MM.1S (cell line): ENCODE data around the gene NUDT14.

Experiments
- DNase-seq: peaks from one replicate; pipeline ENCODE4 v3.0.0-alpha.2; 2015
- H2AFZ ChIP-seq: fragments of 300-600 bp; sonication (generic); 2 replicates; pipeline ENCODE4 v1.6.0; 2016; ENCODE audit warnings: antibody characterized with exemption, low read length
- H3F3A ChIP-seq: fragments of 300-600 bp; sonication (generic); 2 replicates; pipeline ENCODE4 v1.6.1; 2016; ENCODE audit warnings: mild to moderate bottlenecking, antibody characterized with exemption, low read length, moderate library complexity, mixed read lengths; ENCODE audit not compliant: insufficient read depth
- H3K27ac ChIP-seq: fragments of 300-600 bp; sonication (generic); 2 replicates; pipeline ENCODE4 v1.5.1; 2016; ENCODE audit warnings: mild to moderate bottlenecking, low read length
- H3K27me3 ChIP-seq: fragments of 300-600 bp; sonication (generic); replicated peaks from 2 replicates; pipeline ENCODE4 v1.6.0; 2016; ENCODE audit warnings: low read length; ENCODE audit not compliant: insufficient read depth
- H3K36me3 ChIP-seq: fragments of 300-600 bp; sonication (generic); replicated peaks from 2 replicates; pipeline ENCODE4 v1.6.1; 2016; ENCODE audit warnings: mild to moderate bottlenecking, low read length, mixed read lengths; ENCODE audit not compliant: insufficient read depth
- H3K4me1 ChIP-seq: fragments of 300-600 bp; sonication (generic); 2 replicates; pipeline ENCODE4 v1.6.1; 2016; ENCODE audit warnings: low read length, mixed read lengths
- H3K4me2 ChIP-seq: fragments of 300-600 bp; sonication (generic); 2 replicates; pipeline ENCODE4 v1.6.0; 2016; ENCODE audit warnings: low read depth, low read length
- H3K4me3 ChIP-seq: fragments of 300-600 bp; sonication (generic); 2 replicates; pipeline ENCODE4 v1.5.1; 2016; ENCODE audit warnings: low read length, mixed read lengths
- H3K79me2 ChIP-seq: fragments of 300-600 bp; sonication (generic); 2 replicates; pipeline ENCODE4 v1.6.1; 2016; ENCODE audit warnings: mixed run types, low read length, mixed read lengths
- H3K9ac ChIP-seq: fragments of 300-600 bp; sonication (generic); 2 replicates; pipeline ENCODE4 v1.6.1; 2016; ENCODE audit warnings: low read length, mixed read lengths
- H3K9me2 ChIP-seq: fragments of 300-600 bp; sonication (generic); replicated peaks from 2 replicates; pipeline ENCODE4 v1.6.1; 2016; ENCODE audit warnings: mild to moderate bottlenecking, low read length, mixed read lengths; ENCODE audit not compliant: insufficient read depth
- H3K9me3 ChIP-seq: fragments of 300-600 bp; sonication (generic); replicated peaks from 2 replicates; pipeline ENCODE4 v1.6.1; 2016; ENCODE audit warnings: mild to moderate bottlenecking, low read length, mixed read lengths; ENCODE audit not compliant: insufficient read depth
- H4K20me1 ChIP-seq: fragments of 300-600 bp; sonication (generic); 2 replicates; pipeline ENCODE4 v1.6.1; 2016; ENCODE audit warnings: mild to moderate bottlenecking, low read length, moderate library complexity, mixed read lengths; ENCODE audit not compliant: insufficient read depth
- EZH2 ChIP-seq: fragments of 300-600 bp; sonication (generic); optimal IDR thresholded peaks from 2 replicates; pipeline ENCODE3; 2017; ENCODE audit warnings: low read depth, mild to moderate bottlenecking, antibody characterized with exemption, low read length, mixed read lengths
- EZH2phosphoT487 ChIP-seq: fragments of 300-600 bp; sonication (generic); IDR thresholded peaks from 2 replicates; pipeline ENCODE4 v1.6.1; 2018; ENCODE audit warnings: antibody characterized with exemption, low read length
- TF ChIP-seq, protein P1 (sequence below): fragments of 300-600 bp; sonication (generic); IDR thresholded peaks from 2 replicates; pipeline ENCODE4 v1.5.1; 2016; ENCODE audit warnings: antibody characterized with exemption, low read length, mixed read lengths

The NUDT14 gene

DNA sequence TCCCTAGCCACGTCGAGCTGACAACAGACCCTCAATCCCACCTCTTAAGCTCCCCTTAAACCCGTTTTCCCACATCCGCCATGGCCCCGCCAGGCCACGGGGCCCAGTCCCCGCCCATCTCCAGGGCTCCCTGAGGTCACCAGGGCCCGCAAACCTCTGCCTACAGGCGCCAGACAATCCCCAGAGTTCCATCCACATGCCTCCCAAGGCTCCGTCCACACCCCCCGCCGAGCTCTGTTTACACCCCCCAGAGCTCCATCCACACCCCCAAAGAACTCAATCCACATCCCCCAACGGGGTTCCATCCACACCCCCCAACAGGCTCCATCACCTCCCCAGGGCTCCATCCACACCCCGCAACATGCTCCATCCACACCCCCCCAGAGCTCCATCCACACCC is 21.8 kb downstream of the NUDT14 start:
- H3K27me3 ChIP-seq = peaks cover 9% of the 10 kb centered on the region; the same call in 1 of the 2 replicates
- TF ChIP-seq EZH2phosphoT487 (no peak), EZH2 (no peak)
- TF ChIP-seq, protein P1, sequence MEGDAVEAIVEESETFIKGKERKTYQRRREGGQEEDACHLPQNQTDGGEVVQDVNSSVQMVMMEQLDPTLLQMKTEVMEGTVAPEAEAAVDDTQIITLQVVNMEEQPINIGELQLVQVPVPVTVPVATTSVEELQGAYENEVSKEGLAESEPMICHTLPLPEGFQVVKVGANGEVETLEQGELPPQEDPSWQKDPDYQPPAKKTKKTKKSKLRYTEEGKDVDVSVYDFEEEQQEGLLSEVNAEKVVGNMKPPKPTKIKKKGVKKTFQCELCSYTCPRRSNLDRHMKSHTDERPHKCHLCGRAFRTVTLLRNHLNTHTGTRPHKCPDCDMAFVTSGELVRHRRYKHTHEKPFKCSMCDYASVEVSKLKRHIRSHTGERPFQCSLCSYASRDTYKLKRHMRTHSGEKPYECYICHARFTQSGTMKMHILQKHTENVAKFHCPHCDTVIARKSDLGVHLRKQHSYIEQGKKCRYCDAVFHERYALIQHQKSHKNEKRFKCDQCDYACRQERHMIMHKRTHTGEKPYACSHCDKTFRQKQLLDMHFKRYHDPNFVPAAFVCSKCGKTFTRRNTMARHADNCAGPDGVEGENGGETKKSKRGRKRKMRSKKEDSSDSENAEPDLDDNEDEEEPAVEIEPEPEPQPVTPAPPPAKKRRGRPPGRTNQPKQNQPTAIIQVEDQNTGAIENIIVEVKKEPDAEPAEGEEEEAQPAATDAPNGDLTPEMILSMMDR = no peak
- no peaks in the 10 kb centered on the region for H4K20me1 ChIP-seq
- no peaks in the 10 kb centered on the region for H3K36me3 ChIP-seq
- no peaks in the 10 kb centered on the region for H3K4me1 ChIP-seq
- no peaks in the 10 kb centered on the region for H3F3A ChIP-seq
- DNase-seq = no peak
- no peak overlapping the region for H3K27ac ChIP-seq
- no peak overlapping the region for H2AFZ ChIP-seq
- no peak overlapping the region for H3K9ac ChIP-seq
- H3K9me2 ChIP-seq = no peaks in the 10 kb centered on the region
- no peaks in the 10 kb centered on the region for H3K79me2 ChIP-seq
- no peaks in the 10 kb centered on the region for H3K9me3 ChIP-seq
- H3K4me2 ChIP-seq = no peak overlapping the region
- no peak overlapping the region for H3K4me3 ChIP-seq

DNA sequence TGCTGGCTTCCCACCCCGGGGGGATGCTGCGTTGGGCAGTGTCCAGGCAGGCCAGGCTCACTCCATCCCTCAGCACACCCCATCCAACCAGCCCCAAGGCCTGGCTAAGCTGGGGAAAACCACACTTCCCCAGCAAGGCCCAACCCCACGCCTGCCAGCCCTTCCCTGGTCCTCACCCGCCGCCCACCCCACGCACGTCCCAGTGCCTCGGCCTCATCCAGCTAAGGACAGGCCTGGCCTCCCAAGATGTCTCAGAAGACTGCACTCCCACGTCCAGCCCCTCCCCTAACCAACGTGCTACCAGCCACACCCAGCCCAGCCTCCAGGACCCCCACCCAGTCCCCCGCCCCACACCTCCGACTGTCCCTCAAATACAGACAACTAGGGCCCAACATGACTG is 22.3 kb downstream of the NUDT14 start:
- DNase-seq = no peak
- H4K20me1 ChIP-seq = no peaks in the 10 kb centered on the region
- H3K27me3 ChIP-seq = peaks cover 12% of the 10 kb centered on the region
- no peaks in the 10 kb centered on the region for H3K79me2 ChIP-seq
- H2AFZ ChIP-seq = no peak overlapping the region
- no peaks in the 10 kb centered on the region for H3K9me2 ChIP-seq
- no peak overlapping the region for H3K9ac ChIP-seq
- no peak overlapping the region for H3K4me3 ChIP-seq
- H3K27ac ChIP-seq = no peak overlapping the region
- H3K9me3 ChIP-seq = no peaks in the 10 kb centered on the region
- no peaks in the 10 kb centered on the region for H3K36me3 ChIP-seq
- no peaks in the 10 kb centered on the region for H3F3A ChIP-seq
- H3K4me2 ChIP-seq = no peak overlapping the region
- H3K4me1 ChIP-seq = no peaks in the 10 kb centered on the region
- TF ChIP-seq EZH2phosphoT487 (no peak), EZH2 (no peak)
- TF ChIP-seq, protein P1 = no peak

DNA sequence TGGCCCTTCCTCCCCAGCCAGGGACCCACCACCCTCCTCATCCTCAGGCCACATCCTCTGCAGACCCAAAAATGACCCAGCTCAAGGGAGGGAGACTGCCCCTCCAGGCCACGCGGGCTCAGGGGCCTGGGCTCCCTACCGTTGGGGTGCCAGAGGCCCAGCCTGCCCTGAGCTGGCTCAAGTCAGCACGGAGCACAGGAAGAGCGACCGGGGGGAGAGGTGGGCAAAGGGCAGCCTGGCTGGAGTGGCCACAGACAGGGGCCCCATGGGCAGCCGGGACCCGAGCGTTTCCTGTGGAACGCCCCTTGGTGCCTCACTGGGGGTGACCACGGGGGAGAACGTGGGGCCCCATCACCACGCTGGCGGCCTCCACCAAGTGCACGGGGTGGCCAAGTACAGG is 23.2 kb downstream of the NUDT14 start:
- no peaks in the 10 kb centered on the region for H3K9me3 ChIP-seq
- no peaks in the 10 kb centered on the region for H3K36me3 ChIP-seq
- TF ChIP-seq, protein P1 = no peak
- TF ChIP-seq EZH2phosphoT487 (no peak), EZH2 (no peak)
- no peaks in the 10 kb centered on the region for H3K9me2 ChIP-seq
- peaks cover 12% of the 10 kb centered on the region for H3K27me3 ChIP-seq
- no peaks in the 10 kb centered on the region for H4K20me1 ChIP-seq
- H3K9ac ChIP-seq = no peak overlapping the region
- DNase-seq = no peak
- no peak overlapping the region for H3K4me2 ChIP-seq
- H3K4me3 ChIP-seq = no peak overlapping the region
- no peaks in the 10 kb centered on the region for H3F3A ChIP-seq
- no peaks in the 10 kb centered on the region for H3K4me1 ChIP-seq
- no peak overlapping the region for H2AFZ ChIP-seq
- no peaks in the 10 kb centered on the region for H3K79me2 ChIP-seq
- no peak overlapping the region for H3K27ac ChIP-seq
